GM03348 (cell line): ENCODE measurements around the gene TMEM270.
"Not testable (repeated sequence)": the region's sequence is repeated elsewhere in the genome, so short reads cannot be mapped to it uniquely, and the experiment has no call there.

ENCODE experiments used
- DNase-seq: peaks from one replicate; pipeline ENCODE4 v3.0.0; 2012; ENCODE audit warnings: low spot score

The TMEM270 gene

GRCh38 chr7:73832806-73833205 is 28.2 kb upstream of the TMEM270 start:
- DNase-seq: no peak

- no peak for DNase-seq
Measured at GRCh38 chr7:73833251-73833919, 27.6 kb upstream of the TMEM270 start.

GRCh38 chr7:73834626-73835191 is 26.2 kb upstream of the TMEM270 start:
- DNase-seq: no peak

- DNase-seq: not testable (repeated sequence)
Measured at GRCh38 chr7:73837167-73837566, 23.8 kb upstream of the TMEM270 start.

- DNase-seq: no peak
Measured at GRCh38 chr7:73838642-73839041, 22.3 kb upstream of the TMEM270 start.

GRCh38 chr7:73839290-73839689 is 21.7 kb upstream of the TMEM270 start:
- DNase-seq: no peak

- DNase-seq: no peak
Measured at GRCh38 chr7:73839743-73840714, 20.9 kb upstream of the TMEM270 start.

- DNase-seq: no peak
Measured at GRCh38 chr7:73840715-73841379, 20.1 kb upstream of the TMEM270 start.

- DNase-seq: no peak
Measured at GRCh38 chr7:73841689-73842066, 19.3 kb upstream of the TMEM270 start.

- peak; percentile 98 for DNase-seq
Measured at GRCh38 chr7:73842067-73842976, 18.6 kb upstream of the TMEM270 start, which contains the start of gene METTL27. METTL27 (minus strand) TSS chr7:73842516; CDS start chr7:73842140, 376 bp downstream.

GRCh38 chr7:73844131-73844547 is 16.8 kb upstream of the TMEM270 start:
- DNase-seq: no peak

- DNase-seq: peak; percentile 67
Measured at GRCh38 chr7:73844848-73845460, 16.0 kb upstream of the TMEM270 start.

GRCh38 chr7:73845701-73846195 is 15.2 kb upstream of the TMEM270 start:
- not testable (repeated sequence) for DNase-seq

GRCh38 chr7:73847941-73848723 is 12.8 kb upstream of the TMEM270 start:
- no peak for DNase-seq

- DNase-seq: peak; percentile 92
Measured at GRCh38 chr7:73850781-73851207, 10.2 kb upstream of the TMEM270 start.

GRCh38 chr7:73851410-73852338 is 9.3 kb upstream of the TMEM270 start:
- peak; percentile 83 for DNase-seq

GRCh38 chr7:73852500-73852899 is 8.5 kb upstream of the TMEM270 start:
- no peak for DNase-seq

GRCh38 chr7:73856941-73857340 is 4.0 kb upstream of the TMEM270 start:
- no peak for DNase-seq
